Ishikawa (cell line): ENCODE data around the gene PAPPA.

ENCODE experiments used
- CEBPB ChIP-seq: IDR thresholded peaks from 2 replicates; pipeline ENCODE4 v1.6.1; 2012
- CREB1 ChIP-seq: IDR thresholded peaks from 2 replicates; pipeline ENCODE4 v1.6.1; 2012; ENCODE audit warnings: low read depth
- EGR1 ChIP-seq: IDR thresholded peaks from 2 replicates; pipeline ENCODE4 v1.6.1; 2012
- EP300 ChIP-seq: IDR thresholded peaks from 2 replicates; pipeline ENCODE4 v1.6.1; 2012; ENCODE audit warnings: borderline replicate concordance
- FOXM1 ChIP-seq: IDR thresholded peaks from 2 replicates; pipeline ENCODE4 v1.6.1; 2012; ENCODE audit warnings: low read depth, borderline replicate concordance
- MAX ChIP-seq: IDR thresholded peaks from 2 replicates; pipeline ENCODE4 v1.6.1; 2012
- NFIC ChIP-seq: IDR thresholded peaks from 2 replicates; pipeline ENCODE4 v1.6.1; 2012
- RAD21 ChIP-seq: IDR thresholded peaks from 2 replicates; pipeline ENCODE4 v1.6.1; 2012; ENCODE audit warnings: low read depth
- REST ChIP-seq: IDR thresholded peaks from 2 replicates; pipeline ENCODE4 v1.6.1; 2012; ENCODE audit warnings: low read depth, mild to moderate bottlenecking
- TAF1 ChIP-seq: IDR thresholded peaks from 2 replicates; pipeline ENCODE4 v1.6.1; 2012; ENCODE audit warnings: low read depth, mild to moderate bottlenecking
- TCF12 ChIP-seq: IDR thresholded peaks from 2 replicates; pipeline ENCODE4 v1.6.1; 2012; ENCODE audit warnings: low read depth
- TEAD4 ChIP-seq: IDR thresholded peaks from 2 replicates; pipeline ENCODE4 v1.6.1; 2012
- USF1 ChIP-seq: IDR thresholded peaks from 2 replicates; pipeline ENCODE4 v1.6.1; 2012
- YY1 ChIP-seq: IDR thresholded peaks from 2 replicates; pipeline ENCODE4 v1.6.1; 2012; ENCODE audit warnings: low read depth
- ZBTB7A ChIP-seq: IDR thresholded peaks from 2 replicates; pipeline ENCODE4 v1.6.1; 2012; ENCODE audit warnings: low read depth

Gene PAPPA

GRCh38 chr9:116133163-116133562 is 20.4 kb upstream of the PAPPA start:
- TF ChIP-seq MAX, result no peak
- TF ChIP-seq TEAD4, result no peak
- TF ChIP-seq YY1, result no peak
- no peak for TF ChIP-seq REST
- TF ChIP-seq NFIC, result no peak
- no peak for TF ChIP-seq CEBPB
- no peak for TF ChIP-seq RAD21
- no peak for TF ChIP-seq EGR1
- TF ChIP-seq TCF12, result no peak

- no peak for TF ChIP-seq EGR1
- TF ChIP-seq CREB1, result no peak
- no peak for TF ChIP-seq RAD21
- TF ChIP-seq USF1, result no peak
- TF ChIP-seq ZBTB7A, result no peak
- no peak for TF ChIP-seq NFIC
- no peak for TF ChIP-seq TEAD4
- no peak for TF ChIP-seq EP300
- TF ChIP-seq REST, result no peak
- TF ChIP-seq FOXM1, result no peak
- TF ChIP-seq CEBPB, result no peak
- TF ChIP-seq TAF1, result no peak
- no peak for TF ChIP-seq YY1
Observed at GRCh38 chr9:116134975-116135374, 18.6 kb upstream of the PAPPA start.

GRCh38 chr9:116137010-116137409 is 16.6 kb upstream of the PAPPA start:
- TF ChIP-seq MAX, result no peak
- TF ChIP-seq ZBTB7A, result no peak
- no peak for TF ChIP-seq TEAD4
- no peak for TF ChIP-seq EP300
- TF ChIP-seq CEBPB, result no peak
- no peak for TF ChIP-seq NFIC
- no peak for TF ChIP-seq CREB1
- TF ChIP-seq REST, result no peak
- TF ChIP-seq TAF1, result no peak
- TF ChIP-seq FOXM1, result no peak
- TF ChIP-seq TCF12, result no peak
- TF ChIP-seq EGR1, result no peak
- TF ChIP-seq RAD21, result no peak
- no peak for TF ChIP-seq YY1

- TF ChIP-seq YY1 (no peak), USF1 (no peak), FOXM1 (no peak), CREB1 (no peak), EP300 (no peak), TAF1 (no peak), EGR1 (no peak), RAD21 (no peak), REST (no peak), CEBPB (no peak), TEAD4 (no peak), TCF12 (no peak), NFIC (no peak), ZBTB7A (no peak), MAX (no peak)
Observed at GRCh38 chr9:116137581-116137980, 16.0 kb upstream of the PAPPA start.
